HUES64 (cell line): ENCODE results near the gene TPRN. TPM values are rescaled to one million over a fixed set of nuclear protein-coding genes. Genes with fewer than 3 reads are reported as not detected.
"Not testable (repeated sequence)": the region's sequence is repeated elsewhere in the genome, so short reads cannot be mapped to it uniquely, and the experiment has no call there.

Experiments used
- H3K27ac ChIP-seq: 2 replicates; pipeline ENCODE4 v1.7.0; 2013; ENCODE audit warnings: low read depth, low read length, inconsistent platforms
- H3K27me3 ChIP-seq: 2 replicates; pipeline ENCODE4 v1.6.1; 2013; ENCODE audit warnings: mild to moderate bottlenecking, low read length; ENCODE audit not compliant: insufficient read depth
- H3K36me3 ChIP-seq: 2 replicates; pipeline ENCODE4 v1.6.1; 2013; ENCODE audit warnings: mild to moderate bottlenecking, low read length; ENCODE audit not compliant: insufficient read depth
- H3K4me1 ChIP-seq: 2 replicates; pipeline ENCODE4 v1.6.1; 2013; ENCODE audit warnings: mild to moderate bottlenecking, low read length, moderate library complexity; ENCODE audit not compliant: insufficient read depth
- H3K4me3 ChIP-seq: 2 replicates; pipeline ENCODE4 v1.5.1; 2013; ENCODE audit warnings: mild to moderate bottlenecking, low read length, moderate library complexity
- H3K9ac ChIP-seq: 2 replicates; pipeline ENCODE4 v1.6.1; 2013; ENCODE audit warnings: mild to moderate bottlenecking, low read depth, low read length
- H3K9me3 ChIP-seq: 2 replicates; pipeline ENCODE4 v1.6.1; 2013; ENCODE audit warnings: low read depth, low read length; ENCODE audit not compliant: insufficient read depth
- WGBS: fragments of 150-250, 120-280 bp; methylation state at CpG from one replicate; pipeline ENCODE4 v1.1.7; 2013; ENCODE audit warnings: missing lambda C conversion rate; 5-methylcytosine and 5-hydroxymethylcytosine counted together
- polyA plus RNA-seq, 2 experiments: library from polyadenylated mRNA; stranded (reverse); fragments of 50-300 nt; gene quantifications; one replicate each; pipeline ENCODE4 v1.2.3, GENCODE V29; 2013

Gene TPRN
- polyA plus RNA-seq (2013, experiment 1 of 2): 15.9 TPM
- polyA plus RNA-seq (2013, experiment 2 of 2): 13.1 TPM

- Histone ChIP-seq H3K27ac (peak within 1 kb of the TSS; percentile 69), H3K4me3 (peak within 1 kb of the TSS; percentile 69), H3K27me3 (no peaks in the 10 kb centered on the region), H3K36me3 (no peaks in the 10 kb centered on the region), H3K9me3 (no peaks in the 10 kb centered on the region), H3K4me1 (peaks cover 6% of the 10 kb centered on the region; the same call in 1 of the 2 replicates), H3K9ac (peak within 1 kb of the TSS; percentile 75)
- under 1% methylated on average over 118 of the region's 118 CpGs for WGBS
Measured at GRCh38 chr9:137200311-137201204, at the start of gene TPRN. Gene TPRN (minus strand): TSS chr9:137200741. CDS start chr9:137200711, 30 bp downstream.

GRCh38 chr9:137247916-137248175, 47.3 kb upstream of the TPRN start:
- H3K27me3 ChIP-seq: no peaks in the 10 kb centered on the region; the same call in 1 of the 2 replicates
- H3K4me3 ChIP-seq: no peak overlapping the region
- H3K27ac ChIP-seq: no peak overlapping the region
- H3K9ac ChIP-seq: no peak overlapping the region
- WGBS: 93% methylated on average over 6 of the region's 6 CpGs
- no peaks in the 10 kb centered on the region for H3K9me3 ChIP-seq
- peaks cover 10% of the 10 kb centered on the region for H3K4me1 ChIP-seq
- H3K36me3 ChIP-seq: peaks cover 12% of the 10 kb centered on the region

- Histone ChIP-seq H3K36me3 (peaks cover 17% of the 10 kb centered on the region), H3K4me3 (no peak overlapping the region), H3K27me3 (no peaks in the 10 kb centered on the region; the same call in 1 of the 2 replicates), H3K4me1 (peaks cover 11% of the 10 kb centered on the region), H3K27ac (no peak overlapping the region), H3K9me3 (no peaks in the 10 kb centered on the region), H3K9ac (0 out of 2 replicates have a peak overlapping the region, but pooled peaks have one; percentile 19)
- 81% methylated on average over 20 of the region's 20 CpGs for WGBS
Measured at GRCh38 chr9:137247135-137247915, 46.8 kb upstream of the TPRN start.

- H3K4me1 ChIP-seq: peaks cover 14% of the 10 kb centered on the region
- H3K4me3 ChIP-seq: no peak overlapping the region
- H3K9ac ChIP-seq: no peak overlapping the region
- H3K9me3 ChIP-seq: no peaks in the 10 kb centered on the region
- H3K36me3 ChIP-seq: peaks cover 22% of the 10 kb centered on the region
- no peaks in the 10 kb centered on the region; the same call in 1 of the 2 replicates for H3K27me3 ChIP-seq
- H3K27ac ChIP-seq: no peak overlapping the region
- 91% methylated on average over 25 of the region's 25 CpGs for WGBS
Measured at GRCh38 chr9:137245450-137246421, 45.2 kb upstream of the TPRN start.

- H3K4me3 ChIP-seq: no peak overlapping the region
- H3K27ac ChIP-seq: peak overlapping the region; percentile 27; the same call in 1 of the 2 replicates
- H3K36me3 ChIP-seq: peaks cover 22% of the 10 kb centered on the region
- H3K9me3 ChIP-seq: no peaks in the 10 kb centered on the region
- H3K4me1 ChIP-seq: peaks cover 14% of the 10 kb centered on the region
- whole genome bisulfite sequencing: 66% methylated on average over 36 of the region's 36 CpGs
- H3K27me3 ChIP-seq: no peaks in the 10 kb centered on the region
- H3K9ac ChIP-seq: peak overlapping the region; percentile 18; the same call in 1 of the 2 replicates
Measured at GRCh38 chr9:137244486-137245449, 44.2 kb upstream of the TPRN start.

- 61% methylated on average over 15 of the region's 15 CpGs for WGBS
- H3K36me3 ChIP-seq: peaks cover 22% of the 10 kb centered on the region
- H3K4me3 ChIP-seq: peak overlapping the region; percentile 9; the same call in 1 of the 2 replicates
- H3K4me1 ChIP-seq: peaks cover 14% of the 10 kb centered on the region
- H3K9ac ChIP-seq: peak overlapping the region; percentile 18; the same call in 1 of the 2 replicates
- H3K9me3 ChIP-seq: no peaks in the 10 kb centered on the region
- H3K27me3 ChIP-seq: no peaks in the 10 kb centered on the region
- H3K27ac ChIP-seq: peak overlapping the region; percentile 18; the same call in 1 of the 2 replicates
Measured at GRCh38 chr9:137243626-137244485, 43.3 kb upstream of the TPRN start.

- not testable (repeated sequence) for H3K9me3 ChIP-seq, H3K27me3 ChIP-seq, H3K9ac ChIP-seq, H3K27ac ChIP-seq
- Histone ChIP-seq H3K4me1 (peaks cover 14% of the 10 kb centered on the region), H3K36me3 (peaks cover 22% of the 10 kb centered on the region), H3K4me3 (peak overlapping the region; percentile 9; the same call in 1 of the 2 replicates)
- 95% methylated on average over 18 of the region's 18 CpGs for WGBS
Measured at GRCh38 chr9:137243266-137243625, 42.7 kb upstream of the TPRN start.

GRCh38 chr9:137242269-137243203, 42.0 kb upstream of the TPRN start:
- Histone ChIP-seq H3K9ac (peak overlapping the region; percentile 82), H3K27ac (no peak overlapping the region), H3K27me3 (no peaks in the 10 kb centered on the region), H3K4me1 (peaks cover 14% of the 10 kb centered on the region), H3K4me3 (peak overlapping the region; percentile 81), H3K9me3 (no peaks in the 10 kb centered on the region), H3K36me3 (peaks cover 22% of the 10 kb centered on the region)
- 85% methylated on average over 36 of the region's 36 CpGs for whole genome bisulfite sequencing
